WI38 (cell line): ENCODE measurements around the gene ZNF835.

Experiments used
- H3K4me3 ChIP-seq: 2 replicates; pipeline ENCODE4 v1.5.1; 2011; ENCODE audit warnings: low read depth, mild to moderate bottlenecking, control low read depth, low read length
- CTCF ChIP-seq: IDR thresholded peaks from 2 replicates; pipeline ENCODE4 v1.5.1; 2012; ENCODE audit warnings: low read depth, mild to moderate bottlenecking, control low read depth, low read length

ZNF835 gene

GRCh38 chr19:56701895-56702294 is 30.3 kb upstream of the ZNF835 start:
- H3K4me3 ChIP-seq, result no peak overlapping the region
- no peak for TF ChIP-seq CTCF

- no peak for TF ChIP-seq CTCF
- H3K4me3 ChIP-seq, result no peak overlapping the region
These were observed 28.0 kb upstream of the ZNF835 start for GRCh38 chr19:56699552-56699951.

GRCh38 chr19:56692206-56692895 is 20.8 kb upstream of the ZNF835 start:
- TF ChIP-seq CTCF, result no peak
- no peak overlapping the region for H3K4me3 ChIP-seq

GRCh38 chr19:56690670-56691069 is 19.1 kb upstream of the ZNF835 start:
- no peak overlapping the region for H3K4me3 ChIP-seq
- no peak for TF ChIP-seq CTCF

- TF ChIP-seq CTCF, result no peak
- H3K4me3 ChIP-seq, result no peak overlapping the region
These were observed 17.6 kb upstream of the ZNF835 start for GRCh38 chr19:56689198-56689597.

- no peak overlapping the region for H3K4me3 ChIP-seq
- TF ChIP-seq CTCF, result no peak
These were observed 15.5 kb upstream of the ZNF835 start for GRCh38 chr19:56687031-56687430.

- no peak for TF ChIP-seq CTCF
- H3K4me3 ChIP-seq, result no peak overlapping the region
These were observed 11.6 kb upstream of the ZNF835 start for GRCh38 chr19:56683116-56683515.
